ENCODE measurements around the gene AKAP6.
A peak's percentile ranks its signal among the peaks of the same experiment; 100 is the strongest.
"Not testable (repeated sequence)": the region's sequence is repeated elsewhere in the genome, so short reads cannot be mapped to it uniquely, and the experiment has no call there.

Gene AKAP6

GRCh38 chr14:32447371-32447770 lies 118.3 kb downstream of the AKAP6 start:
- FAIRE-seq, result no peak

GRCh38 chr14:32449648-32450047 lies 120.5 kb downstream of the AKAP6 start:
- FAIRE-seq, result no peak

- FAIRE-seq, result no peak
Measured at GRCh38 chr14:32450919-32451675, 122.0 kb downstream of the AKAP6 start.

- no peak for FAIRE-seq
Measured at GRCh38 chr14:32453857-32454810, 125.0 kb downstream of the AKAP6 start.

GRCh38 chr14:32457213-32457920 lies 128.3 kb downstream of the AKAP6 start:
- no peak for FAIRE-seq

- no peak for FAIRE-seq
Measured at GRCh38 chr14:32458720-32459119, 129.6 kb downstream of the AKAP6 start.

- no peak for FAIRE-seq
Measured at GRCh38 chr14:32460267-32460666, 131.2 kb downstream of the AKAP6 start.

GRCh38 chr14:32462553-32462952 lies 133.5 kb downstream of the AKAP6 start:
- FAIRE-seq, result not testable (repeated sequence)

- FAIRE-seq, result no peak
Measured at GRCh38 chr14:32468955-32469354, 139.9 kb downstream of the AKAP6 start.

GRCh38 chr14:32469388-32470160 lies 140.5 kb downstream of the AKAP6 start:
- FAIRE-seq, result peak; percentile 87

GRCh38 chr14:32470161-32470715 lies 141.1 kb downstream of the AKAP6 start:
- FAIRE-seq, result no peak

GRCh38 chr14:32471181-32471580 lies 142.1 kb downstream of the AKAP6 start:
- FAIRE-seq, result no peak

- FAIRE-seq, result no peak
Measured at GRCh38 chr14:32472076-32472475, 143.0 kb downstream of the AKAP6 start.

GRCh38 chr14:32472512-32473463 lies 143.7 kb downstream of the AKAP6 start:
- FAIRE-seq, result no peak

- FAIRE-seq, result no peak
Measured at GRCh38 chr14:32473464-32473855, 144.4 kb downstream of the AKAP6 start.

GRCh38 chr14:32474478-32475195 lies 145.5 kb downstream of the AKAP6 start:
- no peak for FAIRE-seq

GRCh38 chr14:32476532-32476931 lies 147.4 kb downstream of the AKAP6 start:
- no peak for FAIRE-seq

- FAIRE-seq, result no peak
Measured at GRCh38 chr14:32477396-32477795, 148.3 kb downstream of the AKAP6 start.

GRCh38 chr14:32478050-32478449 lies 149.0 kb downstream of the AKAP6 start:
- no peak for FAIRE-seq

- FAIRE-seq, result no peak
Measured at GRCh38 chr14:32480337-32480736, 151.2 kb downstream of the AKAP6 start.
